NCI-H146 (cell line): Measurements from ENCODE around the gene SRF.

Source experiments
- DNase-seq: peaks from one replicate; lab custom pipeline; 2025; lab: John Stamatoyannopoulos, UW

Gene SRF

DNA sequence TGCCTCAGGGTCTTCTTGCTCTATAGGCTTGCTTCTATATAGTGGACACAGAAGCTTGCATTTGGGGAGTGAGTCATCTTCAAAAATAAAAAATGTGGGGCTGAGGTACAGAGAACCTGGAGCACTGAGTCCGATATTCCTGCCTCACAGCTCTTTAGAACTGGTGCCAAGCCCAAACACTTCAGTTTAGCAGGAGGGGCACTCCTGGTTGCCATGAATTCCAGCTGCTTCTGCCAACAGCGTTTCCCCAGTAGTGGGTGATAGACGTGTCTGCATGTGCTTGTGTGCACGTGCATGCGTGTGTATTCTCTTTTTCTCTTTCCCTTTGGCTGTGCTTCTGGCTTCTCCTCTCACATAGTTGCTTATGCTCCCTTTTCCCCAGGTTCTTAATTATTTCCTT is 46.3 kb downstream of the SRF start:
- DNase-seq, result no peak

GRCh38 chr6:43219119-43219518 is 48.0 kb downstream of the SRF start:
- DNase-seq, result no peak

DNA sequence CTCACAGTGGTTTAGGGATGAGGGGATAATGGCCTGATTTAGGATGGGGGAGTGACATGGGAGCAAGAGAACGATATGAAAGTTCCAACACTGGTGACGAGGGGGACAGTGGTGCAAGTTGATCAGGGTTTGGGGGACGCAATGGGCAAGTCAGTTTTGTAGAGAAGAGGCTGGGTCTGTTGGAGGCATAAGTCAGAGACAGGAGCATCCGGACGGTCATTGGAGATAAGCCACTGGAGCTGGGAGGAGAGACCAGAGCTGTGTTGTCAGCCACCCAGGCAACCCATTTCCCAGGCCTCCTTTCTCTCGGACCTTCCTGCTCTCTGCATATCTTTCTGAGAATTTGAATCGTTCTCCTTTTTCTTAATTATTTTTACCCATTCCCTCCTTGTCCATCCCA is 48.7 kb downstream of the SRF start:
- no peak for DNase-seq

DNA sequence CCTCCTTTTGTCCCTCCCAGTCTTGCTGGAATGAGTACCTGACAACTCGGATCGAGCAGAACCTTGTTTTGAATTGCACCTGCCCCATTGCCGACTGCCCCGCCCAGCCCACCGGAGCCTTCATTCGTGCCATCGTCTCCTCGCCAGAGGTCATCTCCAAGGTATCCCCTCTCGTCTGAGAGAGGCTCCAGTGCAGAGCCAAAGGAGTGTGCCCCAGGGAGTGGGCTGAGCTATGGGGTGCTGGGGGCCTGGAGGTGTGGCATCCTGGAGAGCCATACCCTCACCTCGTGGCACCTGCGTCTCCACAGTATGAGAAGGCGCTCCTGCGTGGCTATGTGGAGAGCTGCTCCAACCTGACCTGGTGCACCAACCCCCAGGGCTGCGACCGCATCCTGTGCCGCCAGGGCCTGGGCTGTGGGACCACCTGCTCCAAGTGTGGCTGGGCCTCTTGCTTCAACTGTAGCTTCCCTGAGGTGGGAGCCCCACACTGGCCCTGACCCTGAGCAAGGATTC is 49.4 kb downstream of the SRF start:
- DNase-seq, result no peak

DNA sequence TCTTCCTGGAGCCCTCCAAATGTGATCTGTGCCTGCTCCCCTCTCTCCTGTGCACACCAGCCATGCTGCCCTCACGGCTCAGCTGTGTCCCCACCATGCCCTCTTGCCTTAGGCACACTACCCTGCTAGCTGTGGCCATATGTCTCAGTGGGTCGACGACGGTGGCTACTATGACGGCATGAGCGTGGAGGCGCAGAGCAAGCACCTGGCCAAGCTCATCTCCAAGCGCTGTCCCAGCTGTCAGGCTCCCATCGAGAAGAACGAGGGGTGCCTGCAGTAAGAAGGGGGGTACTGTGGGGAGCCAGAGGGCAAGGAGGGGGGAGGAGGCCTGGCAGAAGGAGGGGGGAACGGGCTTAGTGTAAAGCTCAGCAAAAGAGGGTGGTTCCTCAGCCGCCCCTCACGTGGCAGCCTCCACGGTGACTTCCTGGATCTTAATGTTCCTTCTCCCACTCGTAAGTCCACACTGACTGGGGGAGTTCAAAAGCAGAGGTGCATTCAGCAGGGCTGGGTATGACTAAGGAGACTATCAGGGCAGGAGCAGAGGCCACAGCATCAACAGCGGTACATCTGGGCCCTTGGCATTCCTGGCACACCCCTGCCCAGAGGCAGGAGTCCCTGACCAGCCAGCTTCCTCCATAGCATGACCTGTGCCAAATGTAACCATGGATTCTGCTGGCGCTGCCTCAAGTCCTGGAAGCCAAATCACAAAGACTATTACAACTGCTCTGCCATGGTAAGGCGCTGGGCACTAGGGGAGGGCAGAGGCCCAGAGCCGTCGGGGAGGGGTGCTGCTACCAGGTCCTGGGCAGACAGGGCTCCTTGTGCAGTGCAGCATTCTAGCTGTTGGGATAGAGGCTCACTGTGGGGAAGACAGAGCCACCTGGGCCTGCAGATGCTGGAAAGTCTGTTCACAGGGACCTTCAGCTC is 50.2 kb downstream of the SRF start:
- no peak for DNase-seq

- DNase-seq, result no peak
Observed at GRCh38 chr6:43222418-43223059, 51.5 kb downstream of the SRF start.

GRCh38 chr6:43223175-43223574 is 52.1 kb downstream of the SRF start:
- DNase-seq, result no peak

DNA sequence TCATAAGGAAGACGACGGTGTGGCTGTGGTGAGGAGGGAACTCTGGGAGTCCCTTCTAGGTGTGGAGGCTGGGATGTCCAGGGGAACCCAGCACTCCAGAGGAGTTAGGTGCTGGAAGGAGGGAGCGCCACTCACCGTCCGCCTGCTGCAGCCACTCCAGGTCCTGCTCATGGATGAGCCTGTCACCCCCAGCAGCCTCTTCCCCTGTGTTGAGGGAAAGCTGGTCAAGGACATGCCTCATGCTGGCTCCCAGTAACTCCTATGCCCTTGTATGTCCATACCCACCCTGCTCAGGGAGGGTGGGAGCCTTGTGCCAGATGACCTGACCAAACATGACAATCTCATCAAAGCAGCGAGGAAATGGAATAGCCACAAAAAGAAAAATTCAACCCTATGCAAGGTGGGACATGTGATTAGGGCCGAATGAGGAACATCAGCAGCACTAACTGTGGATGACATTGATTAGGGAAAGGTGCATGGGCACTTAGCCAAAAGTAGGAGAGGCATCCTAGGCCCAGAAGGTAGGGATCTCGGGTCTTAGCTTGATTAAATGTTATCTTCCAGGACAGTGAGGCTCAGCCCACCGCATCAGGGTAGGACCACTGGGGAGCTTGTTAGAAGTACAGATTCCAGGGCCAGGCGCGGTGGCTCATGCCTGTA is 55.3 kb downstream of the SRF start:
- no peak for DNase-seq

- DNase-seq, result peak; percentile 85
Observed at GRCh38 chr6:43228951-43229802, 58.1 kb downstream of the SRF start, which contains the start of gene DNPH1. TSS of gene DNPH1 (minus strand) at chr6:43229481. CDS start at chr6:43229456, 25 bp downstream.

DNA sequence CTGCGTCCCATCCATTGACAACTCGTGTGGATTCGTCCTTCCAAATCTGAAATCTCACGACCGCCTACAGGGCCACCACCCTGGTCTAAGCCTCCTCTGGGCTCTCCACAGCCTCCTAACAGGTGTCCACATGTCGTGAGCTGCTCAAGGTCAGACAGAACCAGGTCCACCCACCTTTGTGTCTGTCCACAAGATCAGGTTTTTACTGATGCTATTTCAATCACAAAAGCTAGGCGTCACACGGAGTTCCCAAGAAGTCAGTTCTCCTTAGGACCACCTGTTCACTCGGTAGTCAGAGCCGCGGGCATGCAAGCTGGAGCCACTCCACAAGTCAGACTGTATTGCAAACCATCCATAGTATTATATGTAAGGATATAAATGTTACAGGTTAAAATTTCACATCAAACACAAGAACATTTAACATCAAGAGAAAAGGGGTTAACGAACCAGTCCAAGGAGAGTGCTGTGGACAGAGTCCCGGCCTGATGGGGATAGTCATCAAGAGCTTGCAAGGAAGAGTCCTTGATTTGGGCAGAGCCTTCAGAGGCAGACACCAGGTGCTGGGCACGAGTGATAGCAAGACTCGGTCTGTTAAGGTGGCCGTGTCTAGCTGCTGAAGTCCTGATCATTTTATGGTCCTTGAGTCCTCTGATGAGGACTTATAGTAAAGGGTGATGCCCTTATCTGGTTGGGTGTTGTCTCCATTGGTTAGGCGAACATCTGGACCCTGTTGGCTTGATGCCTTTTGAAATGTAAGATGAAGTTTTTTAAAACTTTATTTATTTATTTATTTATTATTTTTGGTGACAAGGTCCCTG is 58.9 kb downstream of the SRF start:
- DNase-seq, result no peak

DNA sequence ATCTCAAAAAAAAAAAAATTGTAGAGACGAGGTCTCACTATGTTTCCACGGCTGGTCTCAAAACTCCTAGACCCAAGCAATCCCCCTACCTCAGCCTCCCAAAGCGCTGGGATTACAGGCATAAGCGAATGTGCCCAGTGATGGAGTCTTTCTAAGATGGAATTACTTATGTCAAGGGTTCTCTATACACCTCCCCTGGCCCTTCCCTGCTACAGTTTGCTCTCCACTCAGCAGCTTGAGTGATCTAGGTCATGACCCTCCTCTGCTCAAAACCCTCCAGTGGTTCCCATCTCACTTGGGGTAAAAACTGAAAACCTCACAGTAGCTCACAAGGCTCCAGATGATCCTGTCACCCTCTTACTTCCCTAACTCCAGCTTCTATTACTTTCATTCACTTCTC is 60.0 kb downstream of the SRF start:
- no peak for DNase-seq
